ENCODE results near the gene IGSF5.

DNA sequence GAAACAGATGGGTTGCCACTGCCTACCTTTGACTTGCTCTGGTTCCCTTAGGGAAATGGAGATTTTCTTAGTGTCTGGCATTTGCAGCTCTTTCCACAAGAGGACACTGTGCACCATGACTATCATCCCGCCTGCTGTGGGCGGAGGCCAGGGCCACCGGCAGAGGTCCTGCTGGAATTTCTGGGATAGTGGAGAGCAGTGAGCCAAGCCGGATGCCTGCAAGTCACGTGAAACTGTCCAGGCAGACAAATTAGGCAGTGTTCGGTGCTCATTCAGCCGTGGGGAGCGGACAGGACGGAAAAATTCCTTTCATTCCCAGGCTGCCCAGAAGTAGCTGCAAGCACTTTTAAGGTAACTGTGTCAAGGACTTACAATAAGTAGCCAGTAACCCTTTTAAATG lies 43.4 kb downstream of the IGSF5 start:
- TF ChIP-seq EZH2 (IDR thresholded peaks at IDR 0.05; ENCODE audit: low read length, unreplicated experiment): no peak
- no peak for TF ChIP-seq EZH2phosphoT487 (IDR thresholded peaks at IDR 0.05; ENCODE audit: borderline replicate concordance, low read length)
